ENCODE results near the gene IPP. TPM values are rescaled to one million over a fixed set of nuclear protein-coding genes. Genes with fewer than 3 reads are reported as not detected.

IPP gene
- total RNA-seq = 13.4 TPM
- long read RNA-seq, transcript IPP-202 (9 exons, 3,113 nt) = major isoform, 8 of 13 reads
- long read RNA-seq, partial matches to known transcripts = 0 of 13 reads
- long read RNA-seq, other reads (novel, unspliced or antisense) = 4 of 13 reads

GRCh38 chr1:45750298-45751038, at the start of gene IPP:
Gene IPP, minus strand, starts transcription at chr1:45750653. Its CDS starts 4,242 bp downstream, at chr1:45746411.
- Histone ChIP-seq H3K36me3 (peaks cover 6% of the 10 kb centered on the region), H3K27me3 (ENCODE audit: low read depth) (no peaks in the 10 kb centered on the region), H3K27ac (peak within 1 kb of the TSS; percentile 98), H3K4me1 (no peaks in the 10 kb centered on the region), H3K4me3 (peak within 1 kb of the TSS; percentile 69), H3K9me3 (peaks cover 6% of the 10 kb centered on the region)
- TF ChIP-seq CTCF (IDR thresholded peaks at IDR 0.05) = peak; percentile 33
- peak; percentile 99 for DNase-seq
- intact Hi-C loops (cut with DNase I) = no loop called here
- peak; percentile 100 for ATAC-seq

- ATAC-seq (no peak), DNase-seq (no peak)
- TF ChIP-seq CTCF (IDR thresholded peaks at IDR 0.05) = no peak
- Histone ChIP-seq H3K9me3 (no peaks in the 10 kb centered on the region), H3K4me3 (no peak overlapping the region), H3K4me1 (peaks cover under 1% of the 10 kb centered on the region), H3K27ac (no peak overlapping the region), H3K36me3 (no peaks in the 10 kb centered on the region), H3K27me3 (ENCODE audit: low read depth) (no peaks in the 10 kb centered on the region)
- intact Hi-C loops (cut with DNase I) = no loop called here
Measured at GRCh38 chr1:45796946-45797345, 46.5 kb upstream of the IPP start.

GRCh38 chr1:45796381-45796780, 45.9 kb upstream of the IPP start:
- Histone ChIP-seq H3K27ac (no peak overlapping the region), H3K4me1 (no peaks in the 10 kb centered on the region), H3K9me3 (no peaks in the 10 kb centered on the region), H3K36me3 (no peaks in the 10 kb centered on the region), H3K4me3 (no peak overlapping the region), H3K27me3 (ENCODE audit: low read depth) (no peaks in the 10 kb centered on the region)
- TF ChIP-seq CTCF (IDR thresholded peaks at IDR 0.05) = no peak
- DNase-seq = no peak
- intact Hi-C loops (cut with DNase I) = no loop called here
- ATAC-seq = no peak

GRCh38 chr1:45793942-45794604, 43.6 kb upstream of the IPP start:
- H3K27ac ChIP-seq = no peak overlapping the region
- no peaks in the 10 kb centered on the region for H3K9me3 ChIP-seq
- TF ChIP-seq CTCF (IDR thresholded peaks at IDR 0.05) = no peak
- H3K4me3 ChIP-seq = no peak overlapping the region
- no peaks in the 10 kb centered on the region for H3K4me1 ChIP-seq
- DNase-seq (no peak), ATAC-seq (no peak)
- no peaks in the 10 kb centered on the region for H3K27me3 ChIP-seq (ENCODE audit: low read depth)
- intact Hi-C loops (cut with DNase I) = no loop called here
- no peaks in the 10 kb centered on the region for H3K36me3 ChIP-seq

GRCh38 chr1:45792744-45793143, 42.3 kb upstream of the IPP start:
- no peak for TF ChIP-seq CTCF (IDR thresholded peaks at IDR 0.05)
- H3K27ac ChIP-seq = no peak overlapping the region
- no peak for ATAC-seq
- no peaks in the 10 kb centered on the region for H3K36me3 ChIP-seq
- H3K9me3 ChIP-seq = no peaks in the 10 kb centered on the region
- intact Hi-C loops (cut with DNase I) = no loop called here
- no peak overlapping the region for H3K4me3 ChIP-seq
- no peaks in the 10 kb centered on the region for H3K4me1 ChIP-seq
- no peak for DNase-seq
- H3K27me3 ChIP-seq (ENCODE audit: low read depth) = no peaks in the 10 kb centered on the region

All from lower lobe of right lung (tissue), 2 donors.